ENCODE measurements around the gene RHBDL1.

Gene RHBDL1

DNA sequence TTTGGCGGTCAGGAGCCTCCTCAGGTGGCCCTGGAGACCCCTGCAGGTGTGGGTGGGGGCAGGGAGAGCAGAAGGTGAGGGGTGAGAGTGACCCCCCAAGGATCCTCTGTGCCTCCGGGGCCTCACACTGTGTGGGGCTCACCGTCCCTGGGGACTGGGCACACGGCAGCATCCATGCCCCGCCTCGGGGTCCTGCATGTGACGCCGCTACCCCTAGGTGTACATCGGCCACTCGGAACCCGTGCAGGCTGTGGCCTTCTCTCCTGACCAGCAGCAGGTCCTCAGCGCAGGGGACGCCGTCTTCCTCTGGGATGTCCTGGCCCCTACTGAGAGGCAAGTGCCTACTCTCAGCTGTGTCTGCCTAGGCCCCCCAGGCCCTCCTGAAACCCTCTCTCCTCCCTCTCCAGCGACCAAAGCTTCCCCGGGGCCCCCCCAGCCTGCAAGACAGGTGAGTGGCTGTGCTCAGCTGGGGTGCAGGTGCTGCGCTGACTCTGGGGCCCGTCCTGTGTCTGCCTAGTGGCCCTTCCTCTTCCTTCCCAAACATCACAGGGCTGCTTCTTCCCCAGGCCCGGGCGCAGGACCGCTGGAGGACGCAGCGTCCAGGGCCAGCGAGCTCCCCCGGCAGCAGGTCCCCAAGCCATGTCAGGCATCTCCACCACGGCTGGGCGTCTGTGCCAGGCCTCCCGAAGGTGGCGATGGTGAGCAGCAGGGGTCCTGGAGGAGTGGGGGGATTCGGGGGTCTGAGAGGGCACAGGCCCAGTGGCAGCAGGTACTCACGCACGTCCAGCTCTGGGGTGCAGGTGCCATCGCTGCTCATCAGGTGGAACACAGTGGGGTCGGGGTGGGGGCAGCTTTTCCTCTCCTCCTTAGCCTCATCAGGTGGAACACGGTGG is 16.5 kb upstream of the RHBDL1 start:
- DNase-seq, result no peak

DNA sequence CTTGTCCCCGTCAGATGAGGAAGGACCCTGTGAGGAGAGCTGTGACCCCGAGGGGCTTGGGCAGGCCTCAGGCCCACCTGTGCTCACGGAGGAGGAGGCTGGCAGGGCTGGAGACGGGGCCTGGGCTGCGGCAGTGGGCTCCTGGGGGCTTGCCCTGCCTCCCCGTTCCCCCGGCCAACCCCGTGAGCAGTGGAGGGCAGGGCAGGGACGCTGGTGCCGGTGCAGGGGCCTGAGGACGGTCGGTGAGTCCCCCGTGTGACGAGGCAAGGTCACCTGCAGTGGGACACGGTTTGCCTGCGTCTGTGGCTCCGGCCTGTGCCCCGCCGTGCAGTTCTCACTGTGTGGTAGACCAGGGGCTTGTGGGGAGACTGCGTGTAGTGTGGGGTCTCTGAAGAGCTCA is 15.9 kb upstream of the RHBDL1 start:
- no peak for DNase-seq

DNA sequence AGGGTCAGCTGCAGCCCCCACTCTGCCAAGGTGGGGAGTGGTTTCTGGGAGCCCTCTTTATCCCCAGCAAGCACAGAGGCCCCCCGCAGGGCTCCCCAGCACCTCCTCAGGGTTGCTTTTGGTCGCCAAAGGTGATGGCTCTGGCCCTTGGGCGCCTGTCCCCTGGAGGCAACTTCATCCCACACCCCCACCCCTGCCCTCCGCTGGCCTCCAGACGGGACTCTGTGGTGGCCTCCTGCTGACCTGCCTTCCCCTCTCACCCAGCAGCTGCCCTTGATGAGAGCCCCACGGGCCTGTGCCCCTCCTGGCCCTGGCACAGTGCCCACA is 15.4 kb upstream of the RHBDL1 start:
- DNase-seq, result no peak

DNA sequence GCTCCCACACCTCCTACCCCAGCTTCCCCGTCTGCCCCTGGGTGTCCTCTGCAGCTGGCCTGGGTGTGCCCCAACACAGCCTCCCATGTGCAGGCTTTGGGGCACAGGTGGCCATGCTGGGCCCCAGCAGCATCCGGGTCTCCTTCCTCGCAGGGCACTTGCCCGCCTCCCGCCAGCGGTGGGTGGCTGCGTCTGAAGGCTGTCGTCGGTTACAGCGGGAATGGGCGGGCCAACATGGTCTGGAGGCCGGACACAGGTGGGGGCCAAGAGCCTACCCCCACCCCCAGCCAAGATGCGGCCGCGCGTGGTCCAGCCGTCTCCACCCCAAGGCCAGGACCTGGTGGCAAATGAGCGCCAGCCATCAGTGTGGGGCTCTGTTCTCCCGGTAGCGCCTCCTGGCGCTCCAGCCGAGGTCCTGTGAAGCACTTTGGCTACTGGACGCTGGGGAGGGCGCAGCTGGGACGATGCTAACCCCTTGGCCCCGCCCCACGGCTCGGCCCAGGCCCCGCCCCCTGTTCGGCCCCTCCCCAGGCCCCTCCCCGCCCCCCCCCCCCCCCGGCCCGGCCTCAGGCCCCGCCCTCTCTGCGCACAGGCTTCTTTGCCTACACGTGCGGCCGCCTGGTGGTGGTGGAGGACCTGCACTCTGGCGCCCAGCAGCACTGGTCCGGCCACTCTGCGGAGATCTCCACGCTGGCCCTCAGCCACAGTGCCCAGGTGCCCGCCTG is 14.8 kb upstream of the RHBDL1 start:
- peak; percentile 56 to 65 for DNase-seq

DNA sequence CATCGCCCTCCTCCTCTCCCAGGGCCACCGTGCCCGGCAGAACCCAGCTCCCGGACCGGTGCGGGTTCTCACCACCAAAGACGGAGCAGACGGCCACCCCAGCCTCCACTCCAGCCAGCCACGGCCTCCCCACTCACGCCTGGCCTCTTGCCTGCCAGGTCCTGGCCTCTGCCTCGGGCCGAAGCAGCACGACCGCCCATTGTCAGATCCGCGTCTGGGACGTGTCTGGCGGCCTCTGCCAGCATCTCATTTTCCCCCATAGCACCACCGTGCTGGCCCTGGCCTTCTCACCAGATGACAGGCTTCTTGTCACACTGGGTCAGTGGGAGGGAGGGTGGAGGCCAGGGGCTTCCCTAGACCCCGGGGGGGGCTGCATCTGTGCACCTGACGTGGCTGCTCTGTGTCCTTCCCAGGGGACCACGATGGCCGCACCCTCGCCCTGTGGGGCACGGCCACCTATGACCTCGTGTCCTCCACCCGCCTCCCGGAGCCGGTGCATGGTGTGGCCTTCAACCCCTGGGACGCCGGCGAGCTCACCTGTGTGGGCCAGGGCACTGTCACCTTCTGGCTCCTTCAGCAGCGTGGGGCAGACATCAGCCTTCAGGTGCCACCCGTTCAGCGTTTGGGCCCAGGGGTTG is 14.2 kb upstream of the RHBDL1 start:
- no peak for DNase-seq

DNA sequence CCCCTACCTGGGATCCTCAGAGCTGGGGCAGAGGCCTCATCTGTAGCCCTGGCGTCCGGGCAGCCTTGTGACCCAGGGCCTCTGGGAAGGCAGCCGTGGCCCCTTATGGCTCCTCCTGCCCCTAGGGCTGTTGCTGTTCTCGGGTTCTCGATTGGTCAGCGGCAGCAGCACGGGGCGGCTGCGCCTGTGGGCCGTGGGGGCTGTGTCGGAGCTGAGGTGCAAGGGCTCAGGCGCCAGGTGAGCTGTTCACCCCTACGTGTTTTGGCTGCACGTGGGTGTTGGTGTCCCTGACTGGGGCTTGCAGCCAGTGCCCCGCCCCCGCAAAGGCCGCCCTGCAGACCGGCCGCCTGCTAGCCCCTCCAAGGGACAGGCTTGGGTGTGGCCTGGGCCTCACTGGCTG is 13.4 kb upstream of the RHBDL1 start:
- no peak for DNase-seq

DNA sequence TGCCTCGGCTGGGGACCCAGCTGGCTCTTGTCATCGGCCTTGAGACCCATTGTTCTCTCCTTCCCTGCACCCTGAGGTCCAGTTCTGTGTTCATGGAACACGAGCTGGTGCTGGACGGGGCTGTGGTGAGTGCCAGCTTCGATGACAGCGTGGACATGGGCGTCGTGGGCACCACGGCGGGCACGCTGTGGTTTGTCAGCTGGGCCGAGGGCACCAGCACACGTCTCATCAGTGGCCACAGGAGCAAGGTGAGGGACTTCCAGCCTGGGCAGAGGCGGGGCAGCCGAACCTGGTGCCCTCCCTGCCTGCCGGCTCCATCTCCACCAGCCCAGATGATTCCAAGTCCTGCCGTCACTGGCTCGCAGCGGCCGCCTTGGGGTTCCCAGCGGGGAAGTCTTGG is 12.9 kb upstream of the RHBDL1 start:
- no peak for DNase-seq

DNA sequence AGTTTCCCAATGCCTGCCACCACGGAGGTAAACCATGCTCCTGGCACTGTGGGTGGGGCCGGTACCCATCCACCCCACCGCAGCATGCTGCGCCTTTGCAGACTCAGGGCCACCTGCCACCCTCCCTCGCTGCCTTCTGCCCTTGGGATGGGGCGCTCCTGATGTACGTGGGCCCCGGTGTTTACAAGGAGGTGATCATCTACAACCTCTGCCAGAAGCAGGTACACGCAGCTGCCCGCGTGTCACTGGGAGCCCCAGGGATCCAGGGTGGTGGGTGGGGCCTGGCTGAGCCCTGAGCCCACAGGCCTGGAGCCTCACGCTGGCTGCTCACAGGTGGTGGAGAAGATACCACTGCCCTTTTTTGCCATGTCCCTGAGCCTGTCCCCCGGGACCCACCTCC is 8.9 kb upstream of the RHBDL1 start:
- DNase-seq, result no peak

DNA sequence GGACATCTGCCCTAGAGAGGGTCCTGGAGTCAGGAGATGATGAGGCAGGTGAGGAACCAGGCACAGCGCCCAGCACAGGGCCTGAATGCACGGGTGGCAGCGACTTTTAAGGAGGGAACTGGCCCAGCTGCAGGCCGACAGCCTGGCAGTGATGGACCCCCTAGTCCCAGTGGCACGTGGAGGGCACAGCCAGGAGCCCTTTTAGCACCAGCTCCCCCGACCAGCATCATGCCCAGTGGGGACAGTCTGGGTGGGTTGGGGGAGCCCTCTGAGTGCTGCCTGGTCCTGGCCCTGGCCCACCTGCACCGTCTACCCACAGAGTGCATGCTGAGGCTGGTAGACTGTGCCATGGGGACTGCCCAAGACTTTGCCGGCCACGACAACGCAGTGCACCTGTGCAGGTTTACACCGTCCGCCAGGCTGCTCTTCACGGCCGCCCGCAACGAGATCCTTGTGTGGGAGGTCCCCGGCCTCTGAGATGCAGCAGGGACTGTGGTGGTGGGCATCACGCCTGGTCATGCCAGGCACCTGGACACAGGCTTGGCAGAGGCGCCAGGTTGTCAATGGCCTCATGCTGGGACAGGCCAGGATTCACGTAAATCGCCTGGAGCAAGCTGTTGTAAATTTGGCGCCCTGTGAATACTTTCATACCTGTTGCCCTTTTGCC is 8.2 kb upstream of the RHBDL1 start:
- DNase-seq, result no peak

DNA sequence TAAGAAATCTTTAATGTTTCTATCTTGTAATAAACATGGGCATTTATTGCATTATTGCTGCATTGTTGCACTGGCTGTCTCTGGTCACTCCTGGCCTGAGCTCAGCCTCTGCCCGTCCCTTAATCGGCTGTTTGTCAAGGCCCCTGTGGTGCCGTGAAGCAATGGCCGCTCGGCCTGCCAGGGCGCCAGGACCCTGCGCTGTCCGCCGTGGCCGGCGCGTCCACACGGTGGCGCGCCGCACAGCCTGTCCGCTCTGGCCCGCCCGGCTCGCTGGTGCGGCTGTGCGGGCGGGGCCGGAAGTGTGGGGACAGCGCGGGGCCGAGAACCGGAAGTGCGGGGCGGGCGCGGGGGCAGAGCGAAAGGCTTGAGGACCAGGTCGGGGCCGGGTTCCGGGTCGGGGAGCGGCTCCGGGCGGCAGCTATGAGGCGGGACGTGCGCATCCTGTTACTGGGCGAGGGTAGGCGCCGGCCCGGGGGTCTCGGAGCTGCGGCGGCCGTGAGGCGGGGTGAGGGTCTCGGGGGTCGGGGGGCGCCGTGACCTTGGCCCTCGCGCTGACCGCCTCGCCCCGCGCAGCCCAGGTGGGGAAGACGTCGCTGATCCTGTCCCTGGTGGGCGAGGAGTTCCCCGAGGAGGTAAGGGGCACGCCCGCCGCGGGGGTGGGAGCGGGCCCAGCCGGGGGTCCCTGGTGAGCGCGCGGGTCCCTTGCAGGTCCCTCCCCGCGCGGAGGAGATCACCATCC is 7.5 kb upstream of the RHBDL1 start, which contains the start of gene RHOT2:
Gene RHOT2, plus strand, starts transcription at position 353 of the 739 bp plus-strand sequence. Its CDS starts 68 bp downstream, at position 421.
- DNase-seq, result peak; percentile 94 to 96

DNA sequence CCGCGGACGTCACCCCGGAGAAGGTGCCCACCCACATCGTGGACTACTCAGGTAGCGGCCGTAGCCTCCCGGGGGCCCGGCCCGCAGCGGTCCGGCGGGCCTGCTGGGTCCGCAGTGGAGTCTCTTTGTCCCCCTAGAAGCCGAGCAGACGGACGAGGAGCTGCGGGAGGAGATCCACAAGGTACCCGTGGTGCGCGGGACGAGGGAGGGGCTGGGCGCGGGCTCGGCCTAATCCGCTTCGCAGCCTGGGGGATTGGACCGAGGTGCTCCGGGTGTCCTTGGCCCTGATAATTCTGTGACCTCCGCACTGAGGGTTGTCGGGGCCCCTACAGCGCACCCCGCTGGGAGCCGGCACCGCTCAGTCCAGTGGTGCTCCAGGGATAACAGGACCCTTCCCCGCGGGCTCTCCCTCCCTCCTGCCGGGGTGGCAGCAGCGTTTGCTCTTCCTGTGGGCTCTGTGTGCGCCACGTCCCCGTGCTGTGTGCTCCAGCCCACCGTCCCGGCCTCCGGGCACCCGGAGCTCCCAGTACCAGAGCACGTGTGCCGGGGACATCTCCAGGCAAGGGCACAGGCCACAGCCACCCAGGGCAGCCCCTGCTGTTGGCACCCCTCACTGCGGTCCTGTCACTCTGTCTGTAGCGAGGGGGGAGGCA is 6.8 kb upstream of the RHBDL1 start:
- DNase-seq, result no peak

DNA sequence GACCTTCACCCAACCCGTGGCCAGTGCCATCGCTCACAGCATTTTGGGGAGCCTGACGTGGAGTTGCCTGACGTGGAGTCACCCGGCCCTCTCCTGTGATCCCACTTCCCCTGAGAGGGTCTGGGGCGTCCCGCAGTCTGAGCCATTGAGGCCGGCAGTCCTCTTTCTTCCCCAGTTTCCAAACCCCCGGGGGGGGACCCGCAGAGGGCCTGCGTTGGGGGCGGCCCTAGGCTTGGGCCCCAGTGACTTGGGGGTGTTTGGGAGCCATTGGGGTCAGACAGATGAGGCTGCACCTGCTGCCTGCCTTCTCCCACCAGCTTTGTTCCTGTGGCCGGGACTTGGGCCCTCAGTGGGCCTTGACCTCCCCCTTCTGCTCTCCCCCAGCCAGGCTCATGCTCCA is 5.8 kb upstream of the RHBDL1 start:
- DNase-seq, result no peak

DNA sequence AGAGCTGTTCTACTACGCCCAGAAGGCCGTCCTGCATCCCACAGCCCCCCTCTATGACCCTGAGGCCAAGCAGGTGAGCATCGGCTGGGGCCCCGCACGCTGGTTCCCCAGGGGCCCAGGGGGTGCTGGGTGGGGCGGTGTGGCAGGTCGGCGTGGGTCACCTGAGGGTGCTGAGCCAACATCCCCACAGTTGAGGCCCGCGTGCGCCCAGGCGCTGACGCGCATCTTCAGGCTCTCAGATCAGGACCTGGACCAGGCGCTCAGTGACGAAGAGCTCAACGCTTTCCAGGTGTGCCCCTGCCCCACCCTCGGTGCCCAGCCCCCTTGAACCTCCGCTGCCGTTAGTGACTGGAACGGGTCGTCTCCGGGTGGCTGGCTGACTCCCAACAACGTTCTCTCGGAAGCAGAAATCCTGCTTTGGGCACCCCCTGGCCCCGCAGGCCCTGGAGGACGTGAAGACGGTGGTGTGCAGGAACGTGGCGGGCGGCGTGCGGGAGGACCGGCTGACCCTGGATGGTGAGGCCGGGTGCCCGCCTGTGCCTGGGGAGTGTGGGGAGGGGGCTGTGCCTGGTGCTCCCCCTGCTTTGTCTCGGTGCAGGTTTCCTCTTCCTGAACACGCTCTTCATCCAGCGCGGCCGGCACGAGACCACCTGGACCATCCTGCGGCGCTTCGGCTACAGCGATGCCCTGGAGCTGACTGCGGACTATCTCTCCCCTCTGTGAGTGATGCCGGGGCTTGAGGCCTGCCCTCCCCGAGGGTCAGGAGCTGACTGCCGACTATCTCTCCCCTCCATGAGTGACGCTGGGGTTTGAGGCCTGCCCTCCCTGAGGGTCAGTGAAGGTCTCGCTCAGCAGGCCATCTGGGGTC is 4.8 kb upstream of the RHBDL1 start:
- no peak for DNase-seq

DNA sequence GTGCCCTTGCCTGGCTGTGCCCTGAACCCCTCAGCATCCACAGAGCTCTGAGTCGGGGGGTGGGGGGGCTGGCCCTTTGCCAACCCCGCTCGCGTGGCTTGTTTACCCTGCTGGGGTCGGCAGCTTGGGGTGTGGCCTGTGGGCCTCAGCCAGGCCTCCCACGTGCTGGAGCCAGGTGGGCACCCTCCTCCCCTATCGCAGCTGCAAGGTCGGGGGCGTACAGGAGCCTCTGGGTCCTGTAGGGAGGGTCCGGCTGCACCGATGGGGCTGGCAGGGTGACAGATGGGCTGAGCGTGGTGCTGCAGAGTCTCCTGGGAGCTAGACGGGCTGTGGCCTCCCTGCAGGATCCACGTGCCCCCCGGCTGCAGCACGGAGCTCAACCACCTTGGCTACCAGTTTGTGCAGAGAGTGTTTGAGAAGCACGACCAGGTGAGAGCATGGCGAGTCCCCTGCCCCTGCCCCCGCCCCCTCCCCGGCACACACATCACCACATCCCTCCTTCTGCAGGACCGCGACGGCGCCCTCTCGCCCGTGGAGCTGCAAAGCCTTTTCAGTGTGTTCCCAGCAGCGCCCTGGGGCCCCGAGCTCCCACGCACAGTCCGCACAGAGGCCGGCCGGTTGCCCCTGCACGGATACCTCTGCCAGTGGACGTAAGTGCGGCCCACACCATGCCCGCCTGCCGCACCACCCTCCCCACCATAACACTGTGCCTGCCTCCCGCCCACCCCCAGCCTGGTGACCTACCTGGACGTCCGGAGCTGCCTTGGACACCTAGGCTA is 3.9 kb upstream of the RHBDL1 start:
- no peak for DNase-seq

DNA sequence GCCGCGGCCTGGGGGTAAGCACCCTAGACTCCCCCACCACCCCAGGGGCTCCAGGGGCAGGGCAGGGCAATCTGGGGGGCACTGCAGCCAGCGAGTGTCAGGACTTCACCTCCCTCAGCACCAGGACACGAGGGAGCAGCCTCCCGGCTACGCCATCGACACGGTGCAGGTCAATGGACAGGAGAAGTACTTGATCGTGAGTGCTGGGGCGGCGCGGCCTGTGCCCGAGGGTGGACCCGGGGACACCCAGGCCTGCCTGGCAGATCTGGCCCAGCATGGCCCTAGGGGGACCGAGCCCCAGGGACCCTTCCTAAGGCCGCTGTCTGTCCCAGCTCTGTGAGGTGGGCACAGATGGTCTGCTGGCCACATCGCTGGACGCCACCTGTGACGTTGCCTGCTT is 3.1 kb upstream of the RHBDL1 start:
- DNase-seq, result no peak

DNA sequence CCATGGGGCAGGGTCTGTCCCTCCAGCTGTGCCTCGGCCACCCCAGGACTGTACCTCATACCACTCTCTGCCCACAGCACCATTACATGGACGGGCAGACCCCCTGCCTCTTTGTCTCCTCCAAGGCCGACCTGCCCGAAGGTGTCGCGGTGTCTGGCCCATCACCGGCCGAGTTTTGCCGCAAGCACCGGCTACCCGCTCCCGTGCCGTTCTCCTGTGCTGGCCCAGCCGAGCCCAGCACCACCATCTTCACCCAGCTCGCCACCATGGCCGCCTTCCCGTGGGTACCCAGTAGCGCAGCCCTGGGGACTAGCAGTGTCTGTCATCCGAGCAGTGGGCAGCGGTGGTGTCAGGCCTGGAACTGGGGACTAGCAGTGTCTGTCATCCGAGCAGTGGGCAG is 2.6 kb upstream of the RHBDL1 start:
- DNase-seq, result no peak

DNA sequence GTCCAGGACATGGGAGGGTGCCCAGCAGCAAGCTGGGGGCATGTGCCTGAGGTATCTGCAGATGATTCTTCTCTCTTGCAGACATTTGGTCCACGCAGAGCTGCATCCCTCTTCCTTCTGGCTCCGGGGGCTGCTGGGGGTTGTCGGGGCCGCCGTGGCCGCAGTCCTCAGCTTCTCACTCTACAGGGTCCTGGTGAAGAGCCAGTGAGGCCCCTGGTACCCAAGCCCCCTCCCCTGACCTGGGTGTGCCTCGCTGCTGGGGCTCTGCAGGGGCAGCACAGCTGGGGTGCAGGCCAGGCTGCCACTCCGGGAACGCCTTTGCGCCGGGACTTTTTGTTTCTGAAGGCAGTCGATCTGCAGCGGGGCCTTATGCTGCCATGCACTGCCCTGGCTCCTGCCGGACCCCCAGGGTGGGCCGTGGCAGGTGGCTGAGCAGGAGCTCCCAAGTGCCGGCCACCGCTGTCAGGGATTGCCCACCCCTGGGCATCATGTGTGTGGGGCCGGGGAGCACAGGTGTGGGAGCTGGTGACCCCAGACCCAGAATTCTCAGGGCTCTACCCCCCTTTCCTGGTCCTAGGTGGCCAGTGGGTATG is 2.0 kb upstream of the RHBDL1 start:
- no peak for DNase-seq

DNA sequence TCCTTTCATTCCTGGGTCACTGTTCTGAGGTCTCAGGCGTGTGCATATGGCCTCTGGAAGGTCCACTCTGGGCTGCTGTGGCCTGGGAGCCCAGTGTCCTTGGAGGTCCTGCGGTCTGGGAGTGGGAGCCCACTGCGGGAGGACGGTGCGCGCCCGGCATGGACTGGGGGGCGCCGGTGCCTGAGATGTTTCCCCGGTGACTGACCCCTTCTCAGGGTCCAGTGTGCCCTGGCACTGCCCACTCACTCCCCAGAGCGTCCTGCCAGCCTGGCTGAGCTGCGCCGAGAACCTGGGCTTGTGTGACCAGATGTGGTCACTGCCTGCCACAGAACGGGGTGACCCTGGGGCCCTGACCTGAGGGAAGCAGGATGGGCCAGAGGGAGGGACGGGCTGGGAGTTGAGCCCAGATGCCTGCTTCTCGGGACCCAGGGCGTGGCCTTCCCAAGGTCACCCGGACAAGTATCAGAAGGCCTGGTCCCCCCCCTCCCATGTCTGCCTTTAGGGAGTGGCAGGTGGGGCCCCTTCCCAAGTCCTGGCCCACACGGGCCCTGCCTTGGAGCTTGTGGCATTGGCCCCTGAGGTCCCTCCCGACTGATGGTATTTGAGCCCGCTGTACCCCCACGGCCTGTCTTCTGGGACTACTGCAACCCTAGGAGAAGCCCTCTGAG is 1.1 kb upstream of the RHBDL1 start:
- DNase-seq, result no peak

DNA sequence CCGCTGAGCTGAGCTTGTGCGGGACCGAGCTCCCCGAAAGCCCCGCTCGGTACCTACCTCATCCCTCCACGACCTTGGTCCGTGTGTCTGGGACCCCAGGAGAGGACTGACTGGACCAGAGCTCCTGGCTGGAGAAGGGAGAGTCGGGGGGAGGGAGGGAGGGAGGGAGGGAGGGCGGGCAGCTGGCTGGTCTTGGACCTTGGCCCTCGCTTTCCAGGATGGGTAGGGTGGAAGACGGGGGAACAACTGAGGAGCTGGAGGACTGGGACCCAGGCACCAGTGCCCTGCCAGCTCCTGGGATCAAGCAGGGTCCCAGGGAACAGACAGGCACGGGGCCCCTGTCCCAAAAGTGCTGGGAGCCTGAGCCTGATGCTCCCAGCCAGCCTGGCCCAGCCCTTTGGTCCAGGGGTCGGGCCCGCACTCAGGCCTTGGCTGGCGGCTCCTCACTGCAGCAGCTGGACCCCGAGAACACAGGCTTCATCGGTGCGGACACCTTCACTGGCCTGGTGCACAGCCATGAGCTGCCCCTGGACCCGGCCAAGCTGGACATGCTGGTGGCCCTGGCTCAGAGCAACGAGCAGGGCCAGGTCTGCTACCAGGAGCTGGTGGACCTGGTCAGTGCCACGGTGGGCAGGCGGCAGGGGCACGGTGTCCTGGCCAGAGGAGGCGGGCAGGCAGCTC is 553 bp downstream of the RHBDL1 start:
- DNase-seq, result no peak
